PFSK-1 (cell line): ENCODE results near the gene TOM1L2.

Source experiments
- POLR2AphosphoS5 ChIP-seq: IDR thresholded peaks from 2 replicates; pipeline ENCODE4 v1.6.1; 2012; ENCODE audit warnings: low read depth, mild to moderate bottlenecking, control low read depth, low read length, moderate library complexity
- SIN3A ChIP-seq: IDR thresholded peaks from 2 replicates; pipeline ENCODE4 v1.6.1; 2012; ENCODE audit warnings: mild to moderate bottlenecking, low read length, moderate library complexity, borderline replicate concordance; ENCODE audit not compliant: insufficient read depth
- TAF1 ChIP-seq: IDR thresholded peaks from 2 replicates; pipeline ENCODE4 v1.6.1; 2012; ENCODE audit warnings: low read length, control low read depth, borderline replicate concordance; ENCODE audit not compliant: insufficient read depth

GRCh38 chr17:17900615-17901520 lies 71.3 kb downstream of the TOM1L2 start:
- TF ChIP-seq SIN3A (peak; percentile 94; the same call in 1 of the 2 replicates), TAF1 (peak; percentile 27; the same call in 1 of the 2 replicates), POLR2AphosphoS5 (peak; percentile 76)
